AG08396 (cell line): ENCODE data around the gene GJB4.
"Not testable (repeated sequence)": the region's sequence is repeated elsewhere in the genome, so short reads cannot be mapped to it uniquely, and the experiment has no call there.

ENCODE experiments used
- DNase-seq: peaks from one replicate; pipeline ENCODE4 v3.0.0; 2012; ENCODE audit warnings: low spot score, mixed read lengths

GJB4 gene

GRCh38 chr1:34746785-34747637 lies 12.5 kb upstream of the GJB4 start:
- DNase-seq: no peak

- no peak for DNase-seq
These were observed 11.9 kb upstream of the GJB4 start for GRCh38 chr1:34747638-34747941.

- no peak for DNase-seq
These were observed 9.5 kb upstream of the GJB4 start for GRCh38 chr1:34749992-34750391.

- DNase-seq: no peak
These were observed 8.9 kb upstream of the GJB4 start for GRCh38 chr1:34750610-34751009.

GRCh38 chr1:34753163-34753562 lies 6.4 kb upstream of the GJB4 start:
- no peak for DNase-seq

GRCh38 chr1:34754964-34755637 lies 4.4 kb upstream of the GJB4 start, which contains the start of gene GJB5:
Gene GJB5, plus strand, starts transcription at chr1:34755047. Its CDS starts 2,284 bp downstream, at chr1:34757331.
- no peak for DNase-seq

- DNase-seq: no peak
These were observed 3.6 kb upstream of the GJB4 start for GRCh38 chr1:34755961-34756360.

GRCh38 chr1:34757386-34757785 lies 2.2 kb upstream of the GJB4 start:
- DNase-seq: no peak

GRCh38 chr1:34758751-34759150 lies 789 bp upstream of the GJB4 start:
- DNase-seq: no peak

- DNase-seq: no peak
These were observed 1.7 kb downstream of the GJB4 start for GRCh38 chr1:34761176-34761761.

- no peak for DNase-seq
These were observed 2.3 kb downstream of the GJB4 start for GRCh38 chr1:34761776-34762307.

GRCh38 chr1:34762474-34763141 lies 3.1 kb downstream of the GJB4 start:
- no peak for DNase-seq

- DNase-seq: no peak
These were observed 3.7 kb downstream of the GJB4 start for GRCh38 chr1:34763142-34763781.

GRCh38 chr1:34768856-34769255 lies 9.3 kb downstream of the GJB4 start:
- DNase-seq: no peak

- DNase-seq: no peak
These were observed 11.5 kb downstream of the GJB4 start for GRCh38 chr1:34770891-34771504.

GRCh38 chr1:34771573-34772371 lies 12.2 kb downstream of the GJB4 start:
- no peak for DNase-seq

- not testable (repeated sequence) for DNase-seq
These were observed 13.6 kb downstream of the GJB4 start for GRCh38 chr1:34773114-34773513.

- no peak for DNase-seq
These were observed 15.4 kb downstream of the GJB4 start for GRCh38 chr1:34774957-34775356.

- DNase-seq: no peak
These were observed 17.4 kb downstream of the GJB4 start for GRCh38 chr1:34776911-34777310.

- DNase-seq: no peak
These were observed 18.2 kb downstream of the GJB4 start for GRCh38 chr1:34777519-34778321.
